CD4-positive, alpha-beta T cell treated with Interleukin-6 for 4 hours (primary cell): Measurements from ENCODE around the gene SPRR2G.
"Not testable (repeated sequence)": the region's sequence is repeated elsewhere in the genome, so short reads cannot be mapped to it uniquely, and the experiment has no call there.

ENCODE experiments used
- DNase-seq: peaks from one replicate; pipeline ENCODE4 v3.0.0-alpha.2; 2020; ENCODE audit warnings: mixed read lengths

The SPRR2G gene

DNA sequence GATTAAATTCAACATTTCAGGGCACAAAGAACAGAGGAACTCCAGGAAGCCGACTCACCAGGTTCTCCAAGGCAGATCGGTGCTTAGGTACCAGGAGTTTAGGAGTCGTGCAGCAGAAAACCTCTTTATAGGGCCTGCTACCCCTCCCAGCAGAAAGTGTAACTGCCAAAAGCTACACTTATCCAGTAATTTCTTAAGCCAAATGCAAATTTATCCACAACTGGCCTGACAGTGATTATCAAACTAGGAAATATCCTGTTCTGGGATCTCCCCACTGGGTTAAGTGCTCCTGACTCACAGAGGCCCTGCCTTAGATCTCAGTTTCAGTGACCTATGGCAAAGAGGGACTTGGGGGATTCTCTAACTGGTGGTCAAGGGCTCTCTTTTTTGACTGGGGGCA lies 37.3 kb downstream of the SPRR2G start, which contains the start of gene SPRR2F:
TSS of gene SPRR2F (minus strand) at position 101 of the 400 bp plus-strand sequence. CDS start 783 bp downstream, outside the sequence.
- no peak for DNase-seq

DNA sequence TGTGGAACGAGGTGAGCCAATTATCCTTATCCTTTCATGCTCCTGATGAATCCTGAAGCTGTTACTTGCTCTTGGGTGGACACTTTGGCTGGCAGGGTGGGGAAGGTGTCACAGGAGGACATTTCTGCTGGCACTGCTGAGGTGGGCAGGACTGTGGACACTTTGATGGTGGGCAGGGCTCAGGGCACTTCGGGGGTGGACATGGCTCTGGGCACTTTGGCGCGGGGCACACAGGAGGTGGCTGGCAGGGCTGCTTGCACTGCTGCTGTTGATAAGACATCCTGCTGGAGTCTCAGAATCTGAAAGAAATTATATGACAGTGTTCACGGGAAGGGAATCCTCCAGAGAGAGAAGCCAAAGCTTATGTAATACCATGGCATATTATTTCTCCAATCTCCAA lies 38.2 kb downstream of the SPRR2G start:
- DNase-seq: not testable (repeated sequence)

DNA sequence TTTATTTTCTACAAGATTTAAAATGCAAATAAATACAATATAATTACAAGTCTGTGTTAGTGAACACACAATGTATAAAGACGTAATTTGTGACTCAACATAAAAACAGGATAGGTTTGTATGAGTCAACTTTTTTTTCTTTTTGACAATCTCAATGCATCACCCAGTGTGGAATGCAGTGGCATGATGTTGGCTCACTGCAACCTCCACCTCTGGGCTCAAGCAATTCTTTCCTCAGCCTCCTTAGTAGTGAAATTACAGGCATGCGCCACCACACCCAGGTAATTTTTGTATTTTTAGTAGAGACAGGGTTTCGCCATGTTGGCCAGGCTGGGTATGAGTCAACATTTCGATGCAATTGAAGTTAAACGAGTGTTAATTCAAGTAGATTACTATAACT lies 50.4 kb downstream of the SPRR2G start:
- no peak for DNase-seq
